K562 (cell line): Measurements from ENCODE around the gene CKAP5. TPM values are rescaled to one million over a fixed set of nuclear protein-coding genes. Genes with fewer than 3 reads are reported as not detected.
A peak's percentile ranks its signal among the peaks of the same experiment; 100 is the strongest.

Experiments used
- ATAC-seq: fragments of 200-7000 bp; cut with Tn5 transposase; 3 replicates; pipeline ENCODE4 v1.9.1; 2020; ENCODE audit warnings: moderate library complexity
- BruUV-seq: library from RNA; stranded (reverse); fragments of 400-500 nt; replicated peaks from 2 replicates; lab custom pipeline; 2021; lab: Mats Ljungman, UMichigan
- CTCF ChIA-PET: fragments of 300-600 bp; formaldehyde crosslinking; extraction: SDS; loops from one replicate; lab custom pipeline; 2021; ENCODE audit warnings: low intra/inter-chr PET ratio; lab: Yijun Ruan, JAX
- POLR2A ChIA-PET: fragments of 300-600, 350-650 bp; sonication (Branson Sonifier 250); formaldehyde crosslinking; extraction: SDS; loops from one replicate; lab custom pipeline; 2021; ENCODE audit warnings: antibody characterized with exemption, inconsistent platforms; lab: Yijun Ruan, JAX
- DNase-seq, 4 experiments: peaks; one replicate each; pipeline versions ENCODE4 v3.0.0 to v3.0.0-alpha.2; 2011 to 2018; ENCODE audit warnings: low spot score in 3 of 4, mixed read lengths in 3 of 4; ENCODE audit errors: extremely low read depth in 1 of 4
- FAIRE-seq: peaks from 2 replicates; lab custom pipeline; 2011; peaks lifted over from hg19 to GRCh38; lab: Jason Lieb, UNC
- H2AFZ ChIP-seq: 2 replicates; pipeline ENCODE4 v1.6.0; 2011; ENCODE audit warnings: low read depth, low read length, control low read depth, inconsistent platforms
- H3K27ac ChIP-seq: fragments of 200-600 bp; 3 replicates; pipeline ENCODE4 v1.8.0; 2011; ENCODE audit warnings: low read depth, mild to moderate bottlenecking, control low read depth, inconsistent platforms, low read length, moderate library complexity, mixed read lengths; ENCODE audit errors: extremely low read depth
- H3K27me3 ChIP-seq, 2 experiments: fragments of 300-600 bp in 1 of 2; 2 replicates in 1 of 2; 3 replicates in 1 of 2; pipeline versions ENCODE4 v1.6.0 to v1.8.0; 2011; ENCODE audit warnings: inconsistent platforms in 2 of 2, low read length in 2 of 2, mild to moderate bottlenecking in 1 of 2, mixed read lengths in 1 of 2, moderate library complexity in 1 of 2; ENCODE audit not compliant: control insufficient read depth in 2 of 2, insufficient read depth in 2 of 2
- H3K36me3 ChIP-seq: fragments of 300-600 bp; 3 replicates; pipeline ENCODE4 v1.8.0; 2011; ENCODE audit warnings: mild to moderate bottlenecking, low read length, inconsistent platforms; ENCODE audit not compliant: control insufficient read depth, insufficient read depth
- H3K4me1 ChIP-seq, 2 experiments: fragments of 200-600 bp in 1 of 2; replicated peaks in 1 of 2; 2 replicates in 1 of 2; 3 replicates in 1 of 2; pipeline versions ENCODE4 v1.5.1 to v1.8.0; 2011; ENCODE audit warnings: inconsistent platforms in 2 of 2, low read length in 2 of 2, mild to moderate bottlenecking in 1 of 2, mixed read lengths in 1 of 2, moderate library complexity in 1 of 2; ENCODE audit not compliant: control insufficient read depth in 2 of 2, insufficient read depth in 2 of 2
- H3K4me2 ChIP-seq: 2 replicates; pipeline ENCODE4 v1.6.1; 2011; ENCODE audit warnings: low read length, control low read depth, inconsistent platforms, mixed read lengths; ENCODE audit not compliant: insufficient read depth
- H3K4me3 ChIP-seq: fragments of 200-600 bp; sonication (generic), shearing (Covaris generic); 2 replicates; pipeline ENCODE4 v1.5.1; 2016; ENCODE audit warnings: control low read depth, inconsistent platforms
- H3K79me2 ChIP-seq: fragments of 200-600 bp; 3 replicates; pipeline ENCODE4 v1.8.0; 2011; ENCODE audit warnings: low read length, inconsistent platforms; ENCODE audit not compliant: control insufficient read depth, insufficient read depth
- H3K9ac ChIP-seq, 2 experiments: 2 replicates each; pipeline versions ENCODE4 v1.6.0 to v1.6.1; 2011; ENCODE audit warnings: low read depth in 2 of 2, low read length in 2 of 2, control low read depth in 1 of 2, inconsistent platforms in 1 of 2, mild to moderate bottlenecking in 1 of 2, mixed read lengths in 1 of 2; ENCODE audit not compliant: insufficient read depth in 1 of 2
- H3K9me1 ChIP-seq: one replicate; pipeline ENCODE4 v1.6.0; 2011; ENCODE audit warnings: inconsistent platforms, mild to moderate bottlenecking, low read length, moderate library complexity; ENCODE audit not compliant: control insufficient read depth, insufficient read depth
- H3K9me3 ChIP-seq: replicated peaks from 2 replicates; pipeline ENCODE4 v1.5.1; 2011; ENCODE audit warnings: low read depth, low read length, inconsistent platforms; ENCODE audit not compliant: control insufficient read depth, insufficient read depth
- H4K20me1 ChIP-seq: replicated peaks from 2 replicates; pipeline ENCODE4 v1.6.1; 2011; ENCODE audit warnings: low read length, inconsistent platforms, mixed read lengths; ENCODE audit not compliant: control insufficient read depth, insufficient read depth
- CHD2 ChIP-seq: IDR thresholded peaks from 2 replicates; pipeline ENCODE4 v1.6.1; 2011; ENCODE audit warnings: low read depth, low read length
- MEIS2 ChIP-seq: fragments of 450-650 bp; IDR thresholded peaks from 2 replicates; pipeline ENCODE4 v1.6.1; 2014; ENCODE audit warnings: mild to moderate bottlenecking; ENCODE audit not compliant: partially characterized antibody
- PBX2 ChIP-seq, 2 experiments: IDR thresholded peaks in 1 of 2; conservative IDR thresholded peaks in 1 of 2; 2 replicates each; pipeline ENCODE4 v1.6.1; 2016; ENCODE audit warnings: low read depth in 2 of 2, mild to moderate bottlenecking in 1 of 2, missing compliant biosample characterization in 1 of 2, missing genetic modification characterization in 1 of 2, moderate library complexity in 1 of 2
- in situ Hi-C: fragments of 300-500 bp; cut with MboI; formaldehyde crosslinking; loops from 4 replicates; pipeline ENCODE4 v1.15.0; 2018; ENCODE audit warnings: inconsistent platforms, mixed read lengths
- intact Hi-C: fragments of 100-400 bp; cut with micrococcal nuclease; formaldehyde crosslinking; loops from 2 replicates; pipeline ENCODE4 v1.14.2; 2022
- polyA plus RNA-seq, 8 experiments: library from polyadenylated mRNA; depleted of rRNA in 4 of 8; stranded (reverse) in 5 of 8; unstranded in 3 of 8; fragments of >200 nt; fragmentation: Nextera tagmentation in 2 of 8; fragmentation: Illumina TruSeq in 1 of 8; extraction: Ambion mirVana in 2 of 8; extraction: Trizol in 1 of 8; gene quantifications; 2 replicates each; pipeline versions ENCODE4 v1.2.1 to v1.2.3, GENCODE V29; 2011 to 2014; ENCODE audit warnings: inconsistent platforms in 1 of 8, missing spikeins in 1 of 8
- total RNA-seq, 7 experiments: library from RNA; depleted of rRNA in 6 of 7; stranded (reverse); fragments of >200 nt in 6 of 7; fragmentation: Illumina TruSeq in 2 of 7; extraction: Trizol in 2 of 7; gene quantifications; 2 replicates each; pipeline versions ENCODE4 v1.2.1 to v1.2.3, GENCODE V29; 2011 to 2021; ENCODE audit warnings: low replicate concordance in 1 of 7

Gene CKAP5
- total and polyA plus RNA-seq, 9 of the 15 experiments (the other 6 are each of a cell fraction or from before 2014, with no cell fraction given) = 60.1 to 239 (median 139) TPM

DNA sequence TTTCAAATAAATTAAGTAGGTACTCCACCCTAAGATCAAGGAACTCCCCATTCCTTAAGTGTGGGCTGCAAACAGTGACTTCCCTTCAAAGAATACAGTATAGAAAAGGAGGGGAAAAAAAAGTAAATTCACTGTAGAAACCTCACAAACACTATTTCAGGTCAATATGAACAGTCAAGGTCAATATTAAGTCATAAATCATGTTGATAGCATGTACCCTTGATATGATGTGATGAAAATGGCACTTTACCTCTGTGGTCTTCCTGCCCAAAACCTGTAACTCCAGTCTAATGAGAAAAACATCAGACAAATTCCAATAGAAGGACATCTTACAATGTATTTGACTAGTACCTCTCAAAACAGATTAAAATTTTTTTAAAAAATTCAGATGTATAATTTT, 8.2 kb downstream of the CKAP5 start:
- H3K27ac ChIP-seq = no peak overlapping the region
- no peak overlapping the region for H3K4me2 ChIP-seq
- H3K9me3 ChIP-seq = no peaks in the 10 kb centered on the region
- FAIRE-seq (no peak), ATAC-seq (no peak), DNase-seq (no peak)
- H3K27me3 ChIP-seq = no peaks in the 10 kb centered on the region
- H4K20me1 ChIP-seq = peaks cover 12% of the 10 kb centered on the region; the same call in 1 of the 2 replicates
- peaks cover 96% of the 10 kb centered on the region for H3K79me2 ChIP-seq
- CTCF ChIA-PET = no interaction called here
- H3K9me1 ChIP-seq = no peaks in the 10 kb centered on the region
- H2AFZ ChIP-seq = no peak overlapping the region
- BruUV-seq = no TSS peak
- intact Hi-C loops = no loop called here
- no peak overlapping the region for H3K4me3 ChIP-seq
- no peak for TF ChIP-seq CHD2
- TF ChIP-seq PBX2 (CRISPR knock-in tag; IDR thresholded peaks at IDR 0.05; ENCODE audit: low read depth) = no peak
- TF ChIP-seq PBX2 (tag; conservative IDR thresholded peaks at IDR 0.05; ENCODE audit: low read depth) = peak; percentile 48; the same call in 1 of the 2 replicates
- peak; percentile 50 for TF ChIP-seq MEIS2
- POLR2A ChIA-PET = interaction anchor here (0.9 to 2.6 kb wide), 3 partner anchors 9 to 20 kb away, joined by 3 to 9 read pairs (median 3); no protein-coding TSS in a partner anchor
- in situ Hi-C loops = no loop called here
- H3K36me3 ChIP-seq = peaks cover 45% of the 10 kb centered on the region
- no peak overlapping the region for H3K9ac ChIP-seq
- peaks cover 25% of the 10 kb centered on the region in 2 experiments; a peak in 4 of 5 replicates for H3K4me1 ChIP-seq
